ENCODE data around the gene CWC27.

Gene CWC27

DNA sequence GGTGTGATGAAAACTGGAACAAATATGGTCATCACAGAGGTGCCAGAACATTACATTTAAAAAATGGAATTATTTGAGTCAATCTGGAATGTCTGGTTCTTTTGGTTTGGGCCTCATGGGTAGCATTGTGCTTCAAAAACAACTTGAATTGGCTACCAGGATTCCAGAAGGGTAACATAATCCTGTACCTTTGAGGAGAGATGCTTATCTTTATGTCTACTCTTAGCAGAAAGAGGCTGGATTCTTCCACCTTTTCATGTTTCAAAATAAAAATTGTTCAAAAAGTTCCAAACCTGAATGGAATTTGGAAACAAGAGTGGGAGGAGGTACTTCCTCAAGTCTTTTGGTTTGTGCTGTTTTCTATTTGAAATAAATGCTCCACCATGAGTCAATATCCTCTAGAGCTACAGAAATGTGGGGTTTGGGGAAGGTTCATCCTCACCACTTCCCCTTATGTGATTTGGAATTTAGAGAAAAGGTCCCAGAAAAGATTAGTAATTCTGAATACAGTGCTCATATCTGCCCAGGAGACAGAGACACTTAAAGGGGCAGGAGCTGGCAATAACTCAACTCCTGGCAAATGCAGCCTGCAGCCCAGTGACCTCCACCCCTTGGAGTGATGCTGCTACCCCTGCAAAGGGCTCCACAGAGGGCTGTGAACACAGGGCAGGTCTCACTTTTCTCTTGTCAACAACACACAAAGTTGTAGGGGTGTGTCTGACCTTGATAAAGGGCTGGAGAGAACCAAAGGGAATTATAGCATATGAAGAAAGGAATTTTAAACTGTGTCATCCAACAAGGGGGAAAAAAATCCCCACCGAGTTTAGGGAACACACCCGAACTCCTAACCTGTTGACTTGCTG lies 272.8 kb downstream of the CWC27 start:
- DNase-seq = peak; percentile 91 to 97

DNA sequence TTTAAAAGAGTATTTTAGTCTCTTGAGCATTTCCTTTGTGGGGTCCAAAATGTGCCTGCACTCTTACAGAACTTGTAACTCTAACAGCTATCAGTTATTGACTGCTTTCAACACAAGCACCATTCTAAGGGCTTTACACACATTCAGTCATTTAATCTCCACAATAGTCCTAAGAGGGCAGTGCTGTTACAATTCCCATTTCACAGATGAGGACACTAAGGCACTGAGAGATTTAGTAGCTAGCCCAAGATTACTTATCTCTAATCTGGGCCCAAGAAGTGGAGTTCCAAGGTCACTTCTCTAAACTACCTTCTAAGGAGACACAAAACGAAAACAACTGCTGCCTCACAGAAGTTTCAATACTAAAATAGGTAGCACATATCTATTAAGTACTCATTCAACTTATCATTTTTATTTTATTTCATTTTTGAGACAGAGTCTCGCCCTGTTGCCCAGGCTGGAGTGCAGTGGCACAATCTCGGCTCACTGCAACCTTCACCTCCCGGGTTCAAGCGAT lies 275.2 kb downstream of the CWC27 start:
- no peak for DNase-seq

DNA sequence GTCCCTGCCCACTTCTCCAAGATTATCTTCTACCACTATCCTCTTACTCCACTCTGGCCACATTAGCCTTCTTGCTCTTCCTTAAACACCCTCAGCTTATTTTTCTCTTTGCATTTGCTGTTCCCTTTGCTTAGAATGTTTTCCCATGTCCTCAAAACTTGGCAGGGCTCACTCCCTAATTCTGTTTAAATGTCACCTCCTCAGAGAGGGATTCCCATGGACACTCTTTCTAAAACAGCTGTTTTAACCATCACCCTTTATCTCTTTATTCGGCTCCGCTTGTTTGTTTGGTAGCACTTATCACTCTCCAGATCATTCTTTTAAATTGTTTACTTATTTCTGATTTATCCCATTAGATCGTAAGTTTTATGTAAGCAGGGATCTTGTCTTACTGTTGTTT lies 278.5 kb downstream of the CWC27 start:
- DNase-seq = no peak

DNA sequence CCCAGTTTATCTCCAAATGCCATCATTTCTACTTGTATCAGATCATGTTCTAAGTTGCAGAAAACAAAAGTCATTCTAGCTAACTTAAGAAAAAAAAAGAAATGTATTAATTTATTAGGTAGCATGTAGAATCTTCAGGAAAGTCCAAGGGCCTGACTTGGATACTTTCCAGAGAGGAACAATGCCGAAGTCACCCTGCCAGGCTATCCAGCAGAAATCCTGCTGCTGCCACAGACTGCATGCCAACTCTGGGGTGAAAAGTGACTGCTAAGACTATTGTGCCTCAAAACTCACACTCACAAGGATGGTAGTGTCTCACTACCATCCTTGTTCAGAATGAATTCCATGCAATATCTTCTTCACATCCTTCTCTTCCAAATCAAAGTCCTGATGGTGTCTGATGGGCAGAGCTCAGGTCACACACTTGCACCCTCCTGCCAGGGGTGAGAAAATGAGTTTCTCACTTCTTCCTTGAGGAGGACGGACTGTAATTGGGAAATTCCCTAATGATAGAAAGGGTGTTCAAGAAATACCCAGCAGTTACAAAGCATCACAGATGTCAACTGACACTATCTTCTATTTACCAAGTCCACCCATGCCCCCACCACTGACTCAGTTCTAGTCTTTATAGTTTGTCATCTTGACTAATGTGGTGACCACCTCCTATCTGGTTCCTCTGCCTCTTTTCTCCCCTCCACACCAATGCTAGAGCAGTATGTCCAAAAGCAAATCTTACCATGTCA lies 279.4 kb downstream of the CWC27 start:
- DNase-seq = peak in 1 of 2 donors; percentile 23

DNA sequence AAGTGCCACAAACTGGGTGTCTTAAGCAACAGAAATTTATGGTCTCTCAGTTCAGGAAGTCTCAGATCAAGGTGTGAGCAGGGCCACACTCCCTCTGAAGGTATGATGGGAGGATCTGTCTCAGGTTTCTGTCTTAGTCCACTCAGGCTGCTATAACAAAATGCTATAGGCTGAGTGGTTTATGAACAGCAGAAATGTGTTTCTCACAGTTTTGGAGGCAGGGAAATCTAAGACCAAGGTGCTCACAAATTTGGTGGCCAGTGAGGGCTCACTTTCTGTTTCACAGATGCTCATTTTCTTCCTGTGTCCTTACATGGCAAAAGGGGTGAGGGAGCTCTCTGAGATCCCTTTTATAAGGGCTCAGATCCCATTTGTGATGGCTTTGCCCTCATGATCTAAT lies 281.4 kb downstream of the CWC27 start:
- no peak for DNase-seq

DNA sequence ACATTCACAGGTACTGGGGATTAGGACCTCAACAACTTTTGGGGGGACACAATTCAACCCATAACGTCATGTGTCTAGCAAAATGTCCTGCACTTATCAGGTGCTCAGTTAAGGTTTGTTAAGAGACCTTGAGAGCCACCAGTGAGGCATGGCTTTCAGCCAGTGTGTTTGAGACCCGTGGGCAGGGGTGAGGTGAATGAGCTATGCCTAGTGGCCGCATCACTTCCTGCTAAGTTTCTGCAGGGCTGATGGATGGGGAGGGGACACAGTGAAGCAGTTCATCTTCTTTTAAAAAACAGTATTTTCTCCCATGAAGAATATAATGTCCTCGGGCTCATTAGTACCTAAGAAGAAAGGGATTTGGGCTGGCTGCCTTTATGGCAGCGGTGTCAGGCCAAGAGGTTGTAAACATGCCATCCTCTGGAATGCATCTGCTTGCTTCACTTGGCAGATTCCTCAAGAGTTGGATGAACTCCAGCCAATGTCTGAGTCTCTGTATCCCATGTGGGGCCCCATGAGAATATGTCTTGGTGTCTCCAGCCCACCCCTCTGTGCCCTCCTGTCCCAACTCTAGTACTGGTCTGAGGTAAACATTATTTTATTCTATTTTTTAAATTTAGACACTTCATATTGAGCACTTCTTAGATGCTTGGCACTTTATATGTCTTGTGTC lies 282.2 kb downstream of the CWC27 start:
- DNase-seq = no peak

DNA sequence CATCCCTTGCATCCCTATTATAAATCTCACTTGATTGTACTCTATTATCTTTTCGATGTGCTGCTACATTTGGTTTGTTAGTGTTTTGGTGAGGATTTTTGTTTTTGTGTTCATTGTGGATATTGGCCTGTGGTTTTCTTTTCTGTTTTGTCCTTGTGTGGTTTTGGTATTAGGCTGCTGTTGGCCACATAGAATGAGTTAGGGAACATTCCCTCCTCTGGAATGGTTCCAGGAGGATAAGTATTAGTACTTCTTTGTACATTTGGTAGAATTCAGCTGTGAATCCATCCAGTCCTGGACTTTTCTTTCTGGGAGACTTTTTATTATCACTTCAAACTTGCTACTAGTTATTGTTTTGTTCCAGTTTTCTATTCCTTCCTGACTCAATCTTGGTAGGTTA lies 287.2 kb downstream of the CWC27 start:
- no peak for DNase-seq

DNA sequence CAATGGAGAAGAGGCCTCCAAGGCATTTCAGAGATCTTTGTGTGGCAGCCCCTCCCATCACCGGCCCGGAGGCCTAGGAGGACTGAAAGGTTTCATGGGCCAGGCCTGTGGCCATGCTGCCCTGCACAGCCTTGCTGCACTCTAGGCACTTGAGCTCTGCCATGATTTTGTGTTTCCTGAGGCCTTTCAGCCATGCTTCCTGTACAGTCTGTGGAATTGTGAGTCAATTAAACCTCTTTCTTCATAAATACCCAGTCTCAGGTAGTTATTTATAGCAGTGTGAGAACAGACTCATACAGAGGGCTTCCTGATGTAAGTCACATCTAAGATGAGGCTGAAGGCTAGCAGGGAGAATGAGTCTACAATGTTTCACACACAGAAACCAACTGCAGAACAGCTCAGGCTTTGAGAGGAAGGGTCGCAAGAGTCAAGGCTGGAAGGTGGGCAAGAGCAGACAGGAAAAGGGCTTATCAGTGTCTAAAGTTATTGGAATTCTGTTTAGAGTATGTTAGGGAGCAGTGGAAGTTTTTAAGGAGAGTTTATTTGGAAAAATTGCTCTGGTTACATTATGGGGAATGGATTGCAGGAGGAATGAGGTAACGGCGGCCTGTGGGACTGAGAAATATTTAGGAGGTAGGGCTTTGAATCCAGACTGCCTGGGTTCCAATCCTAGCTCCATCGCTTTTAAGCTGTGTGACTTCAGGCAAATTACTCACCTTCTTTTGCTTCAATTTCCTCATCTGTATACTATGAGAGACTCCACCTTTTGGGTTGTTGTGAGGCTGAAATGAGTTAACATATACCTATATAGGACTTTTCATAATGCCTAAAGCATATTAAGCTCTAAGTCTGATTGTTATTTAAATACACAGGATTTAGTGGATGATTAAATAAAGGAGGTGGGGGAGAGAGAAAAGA lies 291.2 kb downstream of the CWC27 start:
- DNase-seq = no peak

DNA sequence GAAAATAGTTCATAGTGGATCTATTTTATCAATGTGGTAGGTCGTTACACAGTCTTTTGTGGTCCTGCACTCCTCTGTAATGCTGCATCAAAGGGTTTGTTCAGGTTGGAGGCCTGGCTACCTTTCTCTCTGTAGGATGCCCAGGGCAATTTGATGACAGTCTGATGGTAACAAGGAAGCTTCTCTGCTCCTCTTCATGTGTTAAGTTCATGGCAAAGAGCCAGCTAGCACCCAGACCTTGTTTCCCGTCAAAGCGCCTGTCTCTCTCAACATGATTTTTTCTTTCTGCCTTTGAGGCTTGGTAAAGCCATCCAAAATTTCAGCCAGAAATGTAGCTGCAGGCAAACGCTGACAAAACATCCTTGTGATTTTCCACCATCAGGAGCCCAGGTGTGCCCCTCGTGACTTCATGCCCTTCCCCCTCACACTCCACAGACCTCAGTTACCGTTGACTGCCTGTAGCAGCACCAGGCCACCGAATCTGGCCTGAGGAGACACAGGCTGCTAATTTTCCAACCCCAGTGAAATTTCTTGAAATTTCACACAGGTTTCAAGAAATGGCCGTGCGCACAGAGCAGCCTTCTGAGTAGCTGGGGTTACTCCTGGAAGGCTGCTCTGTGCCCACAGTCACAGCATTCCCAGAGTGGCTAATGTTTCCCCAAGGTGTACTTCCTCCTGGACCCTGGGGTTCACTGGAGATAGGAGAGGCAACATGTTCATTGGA lies 292.7 kb downstream of the CWC27 start:
- DNase-seq = no peak

DNA sequence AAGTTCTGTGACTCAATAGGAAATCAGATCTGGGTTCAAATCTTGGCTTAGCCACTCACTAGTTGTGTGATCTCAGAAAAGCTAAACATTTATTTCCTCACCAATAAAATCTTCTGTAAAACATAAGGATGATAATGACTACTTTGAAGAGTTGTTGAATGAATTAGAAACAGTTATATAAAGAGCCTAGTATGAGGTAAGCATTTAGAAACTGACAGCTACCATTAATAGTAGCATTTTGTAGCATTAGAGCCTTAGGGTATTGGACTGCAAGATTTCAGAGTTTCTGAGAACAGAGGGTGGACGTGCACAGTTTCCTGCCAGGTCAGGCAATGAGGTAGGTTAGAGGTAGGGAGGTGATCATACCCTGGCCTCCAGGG lies 293.2 kb downstream of the CWC27 start:
- no peak for DNase-seq

DNA sequence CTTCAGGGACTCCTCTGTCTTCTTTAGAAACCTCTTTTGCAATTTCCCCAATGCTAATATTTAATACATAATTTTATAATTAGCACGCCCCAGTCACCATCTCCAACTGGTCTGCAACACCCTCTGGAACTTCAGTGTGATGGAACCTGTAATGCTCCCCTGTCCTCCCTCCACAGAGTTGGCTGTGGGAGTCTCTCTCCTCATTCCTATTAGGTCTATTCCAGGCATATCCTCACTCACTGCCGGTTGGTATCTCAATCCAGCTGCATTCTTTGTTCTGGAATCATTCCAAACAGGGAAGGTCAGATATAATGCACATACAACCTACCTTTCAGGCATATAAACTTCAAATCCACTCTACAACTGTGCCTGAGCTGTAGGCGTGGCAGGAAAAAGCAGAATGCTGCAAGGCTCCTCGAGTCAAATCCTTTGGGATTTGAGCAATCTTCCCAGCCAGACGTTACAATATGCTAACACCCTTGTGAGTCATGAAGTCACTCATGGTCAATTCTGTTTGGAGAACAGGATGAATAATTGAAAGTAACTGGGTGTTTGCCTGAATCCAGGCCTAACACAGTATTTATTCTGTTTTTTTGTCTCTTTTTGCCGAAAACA lies 293.8 kb downstream of the CWC27 start:
- DNase-seq = peak in 1 of 2 donors; percentile 20

DNA sequence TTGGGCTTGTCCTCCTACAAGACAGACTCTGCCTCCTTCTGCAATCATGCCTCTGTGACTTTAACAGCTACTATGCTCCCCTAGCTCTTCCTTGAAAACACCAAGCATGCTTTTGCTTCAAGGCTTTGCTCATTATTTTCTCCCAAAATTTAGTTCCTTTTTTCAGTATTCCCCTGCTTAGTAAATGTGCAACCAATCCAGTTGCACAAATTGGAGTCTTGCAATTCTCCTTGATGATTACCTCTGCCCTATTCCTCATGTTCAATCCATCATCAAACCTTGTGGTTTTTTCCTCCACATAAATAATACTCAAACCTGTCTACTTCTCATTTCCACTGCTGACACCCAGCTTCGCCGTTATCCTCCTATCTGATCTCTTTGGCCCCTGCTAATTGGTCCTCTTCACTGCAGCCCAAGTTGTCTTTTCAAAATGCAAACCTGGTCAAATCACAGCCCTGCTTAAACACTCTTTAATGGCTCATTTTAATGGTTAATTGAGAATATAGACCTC lies 296.3 kb downstream of the CWC27 start:
- peak in 1 of 2 donors; percentile 36 for DNase-seq

DNA sequence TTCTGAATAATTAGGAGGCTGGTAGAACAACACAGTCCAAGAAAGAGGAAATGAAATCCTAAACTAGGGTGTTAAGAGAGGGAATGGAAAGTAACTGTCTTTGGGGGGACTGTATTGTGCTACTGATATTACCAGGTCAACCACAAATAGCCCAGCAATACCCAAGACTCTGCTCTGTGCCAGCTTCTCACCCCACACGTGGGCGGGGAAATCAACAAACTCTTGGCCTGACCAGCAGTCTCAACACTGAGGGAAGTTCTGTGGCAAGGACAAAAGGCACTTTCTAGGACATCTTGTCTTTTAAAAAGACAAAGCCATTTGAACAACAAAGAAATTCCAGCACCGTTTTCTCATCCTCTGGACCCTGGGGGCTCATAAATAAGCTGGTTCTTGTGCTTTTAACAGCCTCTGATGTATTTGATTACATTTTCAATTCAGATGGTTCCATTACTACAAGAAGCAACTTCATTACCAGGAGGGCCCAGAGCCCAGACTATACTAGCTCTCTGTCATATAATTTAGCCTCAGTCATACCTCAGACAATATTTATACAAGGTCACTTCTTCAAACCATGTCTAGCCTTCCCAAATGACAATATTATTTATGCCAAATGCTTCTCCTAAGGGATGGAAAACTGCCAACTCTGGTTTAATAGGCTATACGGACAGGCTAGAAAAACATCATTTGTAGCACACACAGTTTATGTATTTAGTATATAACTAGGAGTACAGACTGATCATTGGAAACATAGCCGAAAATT lies 297.8 kb downstream of the CWC27 start:
- DNase-seq = peak; percentile 59 to 60

DNA sequence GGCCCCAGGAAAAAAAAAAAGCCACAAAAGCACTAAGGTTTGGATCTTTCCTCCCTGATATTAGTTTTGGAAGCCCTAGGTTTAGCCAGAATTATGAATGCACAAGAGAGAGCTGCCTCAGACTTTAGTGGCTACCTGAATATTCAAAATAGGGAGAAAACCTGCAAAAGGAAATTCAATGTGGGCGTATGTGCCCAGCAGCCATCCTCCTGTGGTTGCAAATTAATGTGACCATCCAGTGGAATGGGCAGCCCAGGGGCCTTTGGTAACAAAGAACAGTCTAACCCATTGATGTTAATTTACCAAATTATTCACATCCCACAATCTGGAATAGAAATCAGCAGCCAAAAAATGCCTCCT lies 298.4 kb downstream of the CWC27 start:
- DNase-seq = no peak

Data from inflammatory macrophage treated with lipopolysaccharide for 1 hour (primary cell).